Liver (tissue), 3 donors: Measurements from ENCODE around the gene GPC1.
"Not testable (repeated sequence)": the region's sequence is repeated elsewhere in the genome, so short reads cannot be mapped to it uniquely, and the experiment has no call there.

Experiments
- CTCF ChIP-seq: fragments of 150-350 bp; IDR thresholded peaks from 2 replicates; pipeline ENCODE4 v1.5.1; 2017; ENCODE audit warnings: improper control_type of control experiment, low read depth, low read length; ENCODE audit not compliant: missing input control
- EGR1 ChIP-seq, 2 donors: IDR thresholded peaks; 2 replicates each; pipeline ENCODE4 v1.6.1; 2016 to 2018; ENCODE audit warnings: antibody characterized with exemption in 2 of 2, low read depth in 2 of 2
- HNF4A ChIP-seq, 2 donors: conservative IDR thresholded peaks; 2 replicates each; pipeline ENCODE4 v1.6.1; 2016; ENCODE audit warnings: antibody characterized with exemption in 2 of 2, mild to moderate bottlenecking in 2 of 2
- MAX ChIP-seq: IDR thresholded peaks from 2 replicates; pipeline ENCODE4 v1.6.1; 2016; ENCODE audit warnings: antibody characterized with exemption
- RAD21 ChIP-seq, 2 donors: IDR thresholded peaks; 2 replicates each; pipeline ENCODE4 v1.6.1; 2016; ENCODE audit warnings: antibody characterized with exemption in 2 of 2, mild to moderate bottlenecking in 2 of 2
- REST ChIP-seq: IDR thresholded peaks from 2 replicates; pipeline ENCODE4 v1.6.1; 2016; ENCODE audit warnings: antibody characterized with exemption, mild to moderate bottlenecking
- TAF1 ChIP-seq: conservative IDR thresholded peaks from 2 replicates; pipeline ENCODE4 v1.6.1; 2016; ENCODE audit warnings: antibody characterized with exemption, mild to moderate bottlenecking
- ZBTB33 ChIP-seq: IDR thresholded peaks from 2 replicates; pipeline ENCODE4 v1.6.1; 2016; ENCODE audit warnings: antibody characterized with exemption
- donor health status: healthy.
- donor health status: healthy.

- TF ChIP-seq CTCF; REST; TAF1; RAD21 (IDR thresholded peaks at IDR 0.05); MAX; EGR1 (IDR thresholded peaks at IDR 0.05; ENCODE audit: low read depth in 2 of 2); HNF4A (conservative IDR thresholded peaks at IDR 0.05); ZBTB33: not testable (repeated sequence)
These were observed 61.6 kb downstream of the GPC1 start for GRCh38 chr2:240497082-240497481.
